K562 (cell line): ENCODE results near the gene DNAJB2. TPM values are rescaled to one million over a fixed set of nuclear protein-coding genes. Genes with fewer than 3 reads are reported as not detected.
A peak's percentile ranks its signal among the peaks of the same experiment; 100 is the strongest.

Experiments
- CTCF ChIP-seq, 3 experiments: IDR thresholded peaks in 2 of 3; conservative IDR thresholded peaks in 1 of 3; 2 replicates each; pipeline ENCODE4 v1.5.1; 2011 to 2012; ENCODE audit warnings: low read length in 3 of 3, mild to moderate bottlenecking in 3 of 3, control low read depth in 2 of 3, improper control_type of control experiment in 1 of 3, inconsistent platforms in 1 of 3, low read depth in 1 of 3, mixed read lengths in 1 of 3, moderate library complexity in 1 of 3; ENCODE audit not compliant: insufficient read depth in 2 of 3
- MEF2A ChIP-seq: IDR thresholded peaks from 2 replicates; pipeline ENCODE4 v1.6.1; 2011; ENCODE audit warnings: low read depth, mild to moderate bottlenecking, low read length, moderate library complexity; ENCODE audit not compliant: control insufficient read depth
- MTA3 ChIP-seq: fragments of 450-650 bp; formaldehyde crosslinking; IDR thresholded peaks from 2 replicates; pipeline ENCODE4 v1.6.1; 2017; ENCODE audit warnings: mild to moderate bottlenecking, borderline replicate concordance
- NCOA1 ChIP-seq: fragments of 450-650 bp; IDR thresholded peaks from 2 replicates; pipeline ENCODE4 v1.6.1; 2016; ENCODE audit warnings: low read depth
- PURB ChIP-seq: sonication (generic); formaldehyde crosslinking; IDR thresholded peaks from 2 replicates; pipeline ENCODE4 v1.9.0; 2021; ENCODE audit warnings: low read depth, mild to moderate bottlenecking, missing genetic modification reagents
- RCOR1 ChIP-seq, 2 experiments: IDR thresholded peaks; 2 replicates each; pipeline ENCODE4 v1.6.1; 2012; ENCODE audit warnings: low read depth in 2 of 2, low read length in 2 of 2, borderline replicate concordance in 1 of 2, improper control_type of control experiment in 1 of 2
- SIX5 ChIP-seq, 2 experiments: IDR thresholded peaks; 2 replicates each; pipeline ENCODE4 v1.6.1; 2011; ENCODE audit warnings: low read length in 2 of 2, borderline replicate concordance in 1 of 2, low read depth in 1 of 2, mild to moderate bottlenecking in 1 of 2, moderate library complexity in 1 of 2; ENCODE audit not compliant: insufficient read depth in 1 of 2
- ZBTB9 ChIP-seq: fragments of 450-650 bp; formaldehyde crosslinking; IDR thresholded peaks from 2 replicates; pipeline ENCODE4 v1.4.0; 2020; ENCODE audit warnings: mild to moderate bottlenecking, moderate library complexity
- polyA plus RNA-seq, 8 experiments: library from polyadenylated mRNA; depleted of rRNA in 4 of 8; stranded (reverse) in 5 of 8; unstranded in 3 of 8; fragments of >200 nt; fragmentation: Nextera tagmentation in 2 of 8; fragmentation: Illumina TruSeq in 1 of 8; extraction: Ambion mirVana in 2 of 8; extraction: Trizol in 1 of 8; gene quantifications; 2 replicates each; pipeline versions ENCODE4 v1.2.1 to v1.2.3, GENCODE V29; 2011 to 2014; ENCODE audit warnings: inconsistent platforms in 1 of 8, missing spikeins in 1 of 8
- total RNA-seq, 7 experiments: library from RNA; depleted of rRNA in 6 of 7; stranded (reverse); fragments of >200 nt in 6 of 7; fragmentation: Illumina TruSeq in 2 of 7; extraction: Trizol in 2 of 7; gene quantifications; 2 replicates each; pipeline versions ENCODE4 v1.2.1 to v1.2.3, GENCODE V29; 2011 to 2021; ENCODE audit warnings: low replicate concordance in 1 of 7

The DNAJB2 gene
- total and polyA plus RNA-seq, 9 of the 15 experiments (the other 6 are each of a cell fraction or from before 2014, with no cell fraction given) = 0.08 to 3.0 (median 2.2) TPM; not detected in 1

DNA sequence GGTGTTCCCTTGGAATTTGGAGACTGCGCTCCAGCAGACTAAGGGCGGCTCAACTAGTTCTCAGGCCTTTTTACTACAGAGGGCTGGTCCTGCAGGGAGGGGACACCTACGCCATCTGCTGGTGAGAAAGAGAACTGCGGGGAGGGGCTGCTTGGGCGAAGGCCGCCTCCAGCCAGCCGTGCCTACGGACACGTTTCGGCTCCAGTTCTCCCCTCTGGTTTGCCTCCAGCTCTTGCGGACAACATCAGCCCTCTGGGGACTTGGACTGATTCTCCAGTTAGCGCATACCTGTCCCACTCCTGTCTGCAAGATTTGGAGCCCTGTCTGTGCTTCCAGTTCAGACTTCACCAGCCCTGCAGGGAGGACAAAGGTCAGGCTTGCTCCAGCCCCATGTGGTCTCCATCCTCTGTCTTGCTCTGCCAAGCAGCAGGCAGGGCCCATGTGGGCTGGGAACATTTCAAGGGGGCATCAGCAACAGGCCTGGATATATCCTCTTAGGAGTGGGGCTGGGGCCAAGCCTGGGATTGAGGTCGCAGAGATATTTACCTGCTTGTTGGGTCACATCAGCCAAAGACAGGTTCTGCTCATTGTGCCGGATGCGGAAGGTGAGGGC is 19.7 kb downstream of the DNAJB2 start (continued):
- TF ChIP-seq CTCF (IDR thresholded peaks at IDR 0.05 in 2 of 3, conservative IDR thresholded peaks at IDR 0.05 in 1 of 3; ENCODE audit: insufficient read depth in 2 of 3, low read depth in 1 of 3, low read length in 3 of 3) (peak; percentile 88 to 92 (median 90)), RCOR1 (IDR thresholded peaks at IDR 0.05; ENCODE audit: borderline replicate concordance in 1 of 2, low read depth in 2 of 2, low read length in 2 of 2) (peak in 1 of 2 experiments; percentile 26; a peak in 1 of 4 replicates), NCOA1 (no peak), PURB (no peak), ZBTB9 (CRISPR knock-in tag) (no peak), MTA3 (peak; percentile 29; the same call in 1 of the 2 replicates), SIX5 (IDR thresholded peaks at IDR 0.05; ENCODE audit: borderline replicate concordance in 1 of 2, insufficient read depth in 1 of 2, low read depth in 1 of 2, low read length in 2 of 2) (no peak), MEF2A (no peak)
